Measurements from ENCODE around the gene ANO10. TPM values are rescaled to one million over a fixed set of nuclear protein-coding genes. Genes with fewer than 3 reads are reported as not detected.

The ANO10 gene
- total RNA-seq, 1 experiment from 2014 or later: 3.5 TPM

- no peak for DNase-seq (ENCODE audit: low spot score)
These were observed 304.1 kb downstream of the ANO10 start for GRCh38 chr3:43317461-43318316.

GRCh38 chr3:43316783-43317460 lies 304.9 kb downstream of the ANO10 start:
- no peak for DNase-seq (ENCODE audit: low spot score)

Small RNA genes lying within 50 kb of the gene (small RNA-seq; reads per million reads assigned to genes)
- gene RF00019: not detected

Other genes starting within 250 kb of the ANO10 start
- 4.6 and 11.3 TPM in 2 replicates for gene ABHD5, start 68.9 kb upstream of the ANO10 start, total RNA-seq (2014; rRNA removed; shearing (Covaris generic))